OCI-M1 (cell line): ENCODE results near the gene TBC1D14.

ENCODE experiments used
- DNase-seq: peaks from one replicate; lab custom pipeline; 2025; lab: John Stamatoyannopoulos, UW

TBC1D14 gene

GRCh38 chr4:6929812-6930464, 20.3 kb downstream of the TBC1D14 start:
- DNase-seq = no peak

DNA sequence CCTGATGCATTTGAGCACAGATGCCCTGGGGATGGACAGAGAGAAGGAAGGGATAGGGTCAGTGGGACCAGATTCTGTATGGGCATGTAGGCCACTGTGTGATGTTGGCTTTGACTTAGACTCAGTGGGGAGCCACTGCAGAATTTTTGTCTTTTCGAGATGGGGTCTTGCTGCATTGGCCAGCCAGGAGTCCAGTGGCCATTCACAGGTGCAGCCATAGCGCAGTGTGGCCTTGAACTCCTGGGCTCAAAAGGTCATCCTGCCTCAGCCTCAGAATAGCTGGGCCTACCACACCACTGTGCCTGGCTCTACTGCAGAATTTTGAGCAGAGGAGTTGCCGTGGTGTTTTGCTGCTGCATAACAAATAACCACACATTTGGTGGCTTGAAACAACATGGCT, 22.8 kb downstream of the TBC1D14 start:
- DNase-seq = no peak

- DNase-seq = no peak
These were observed 23.3 kb downstream of the TBC1D14 start for GRCh38 chr4:6932918-6933317.

DNA sequence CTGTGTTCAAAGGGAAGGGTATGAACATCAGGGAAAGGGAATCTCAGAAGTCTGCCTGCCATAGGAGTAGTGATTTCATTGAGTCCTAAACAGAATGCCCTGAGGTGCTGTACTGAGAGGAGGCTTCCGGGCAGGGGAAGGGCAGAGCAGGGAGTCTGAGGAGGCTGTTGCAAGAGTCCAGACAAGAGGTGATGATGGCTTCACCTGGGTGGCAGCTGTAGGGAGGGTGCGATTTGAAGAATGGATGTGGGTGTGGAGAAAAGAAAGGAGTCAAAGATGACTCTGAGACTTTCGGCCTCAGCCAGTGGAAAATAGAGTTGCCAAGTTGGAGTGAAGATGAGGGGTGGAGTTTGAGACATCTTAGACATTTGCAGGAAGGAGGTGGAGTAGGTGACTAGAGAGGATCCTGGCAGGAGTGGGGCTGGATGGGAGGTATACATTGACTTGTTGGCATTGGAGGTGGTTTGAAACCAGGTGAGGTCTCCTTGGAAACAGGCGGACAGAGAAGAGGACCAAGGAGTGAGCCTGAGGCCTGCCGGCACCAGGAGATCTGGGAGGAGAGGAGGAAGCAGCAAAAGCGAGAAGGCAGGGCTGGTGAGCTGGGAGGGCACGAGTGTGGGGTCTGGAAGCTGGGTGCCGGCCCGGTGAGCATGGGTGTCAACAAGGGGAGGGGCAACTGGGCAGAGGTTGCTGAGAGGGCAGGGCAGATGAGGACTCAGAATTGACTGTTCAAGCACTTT, 24.2 kb downstream of the TBC1D14 start:
- DNase-seq = no peak

DNA sequence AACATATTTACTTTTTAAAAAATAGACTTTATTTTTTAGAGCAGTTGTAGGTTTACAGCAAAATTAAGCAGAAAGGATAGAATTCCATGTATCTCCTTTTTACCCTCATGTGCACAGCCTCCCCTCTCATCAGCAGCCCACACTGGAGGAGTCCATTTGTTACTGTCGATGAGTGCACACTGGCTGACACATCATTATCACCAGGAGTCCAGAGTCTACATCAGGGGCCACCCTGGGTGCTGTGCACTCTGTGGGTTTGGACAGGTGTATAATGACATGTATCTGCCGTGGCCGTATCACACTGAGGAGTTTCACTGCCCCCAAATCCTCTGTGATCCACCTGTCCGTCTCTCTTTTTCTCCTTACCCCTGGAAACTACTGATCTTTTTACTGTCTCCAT, 26.3 kb downstream of the TBC1D14 start:
- DNase-seq = no peak

DNA sequence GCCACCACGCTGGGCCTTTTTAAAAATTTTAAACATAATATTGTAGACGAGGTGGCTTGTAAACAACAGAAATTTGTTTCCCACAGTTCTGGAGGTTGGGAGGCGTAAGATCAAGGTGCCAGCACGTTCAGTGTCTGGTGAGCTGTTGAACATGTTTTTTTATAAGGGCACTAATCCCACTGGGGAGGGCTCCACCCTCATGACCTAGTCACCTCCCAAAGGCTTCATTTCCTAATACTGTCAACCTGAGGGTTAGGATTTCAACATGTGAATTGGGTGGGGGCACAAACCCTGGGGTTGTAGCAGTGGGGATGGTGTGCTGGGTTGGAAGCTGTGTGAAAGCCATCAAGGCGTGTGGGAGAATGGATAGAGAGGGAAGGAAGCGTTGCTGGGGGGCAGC, 27.6 kb downstream of the TBC1D14 start:
- no peak for DNase-seq

DNA sequence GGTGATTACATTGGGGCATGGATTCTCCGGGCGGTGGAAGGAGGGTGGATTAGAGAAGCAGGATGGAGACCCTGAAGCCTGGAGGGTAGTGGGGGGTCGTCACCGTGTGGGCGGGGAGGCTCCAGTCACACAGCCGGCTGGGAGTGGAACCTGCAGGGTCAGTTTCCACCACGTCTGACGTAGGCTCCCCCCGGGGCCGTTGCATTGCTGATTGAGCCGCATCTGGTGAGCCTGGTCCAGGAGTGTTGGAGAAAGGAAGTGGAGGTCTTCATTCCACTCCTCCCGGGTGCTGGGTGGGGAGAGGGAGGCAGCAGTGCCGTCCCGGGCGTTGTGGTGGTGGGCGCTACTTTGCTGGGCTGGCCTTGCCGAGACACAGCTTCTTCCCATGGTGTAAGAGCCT, 28.1 kb downstream of the TBC1D14 start:
- no peak for DNase-seq

DNA sequence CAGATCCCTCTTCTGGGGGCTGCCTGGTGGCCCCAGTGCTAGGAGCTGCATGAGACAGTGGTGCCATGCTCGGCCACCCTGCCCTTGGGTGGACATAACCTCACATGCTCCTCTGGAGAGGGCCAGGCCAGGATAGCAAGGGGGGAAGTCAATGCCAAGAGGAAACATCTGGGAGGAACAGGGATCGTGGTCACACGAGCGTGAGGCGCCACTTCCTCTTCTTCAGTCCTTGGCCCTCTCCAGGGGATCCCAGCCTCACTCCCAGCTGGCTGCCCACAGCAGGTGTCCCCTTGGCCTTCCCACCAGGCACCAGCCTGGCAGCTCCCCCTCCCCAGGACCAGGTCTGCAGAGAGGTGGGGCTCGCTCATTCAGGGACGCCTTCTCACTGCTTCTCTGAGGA, 28.6 kb downstream of the TBC1D14 start:
- no peak for DNase-seq

DNA sequence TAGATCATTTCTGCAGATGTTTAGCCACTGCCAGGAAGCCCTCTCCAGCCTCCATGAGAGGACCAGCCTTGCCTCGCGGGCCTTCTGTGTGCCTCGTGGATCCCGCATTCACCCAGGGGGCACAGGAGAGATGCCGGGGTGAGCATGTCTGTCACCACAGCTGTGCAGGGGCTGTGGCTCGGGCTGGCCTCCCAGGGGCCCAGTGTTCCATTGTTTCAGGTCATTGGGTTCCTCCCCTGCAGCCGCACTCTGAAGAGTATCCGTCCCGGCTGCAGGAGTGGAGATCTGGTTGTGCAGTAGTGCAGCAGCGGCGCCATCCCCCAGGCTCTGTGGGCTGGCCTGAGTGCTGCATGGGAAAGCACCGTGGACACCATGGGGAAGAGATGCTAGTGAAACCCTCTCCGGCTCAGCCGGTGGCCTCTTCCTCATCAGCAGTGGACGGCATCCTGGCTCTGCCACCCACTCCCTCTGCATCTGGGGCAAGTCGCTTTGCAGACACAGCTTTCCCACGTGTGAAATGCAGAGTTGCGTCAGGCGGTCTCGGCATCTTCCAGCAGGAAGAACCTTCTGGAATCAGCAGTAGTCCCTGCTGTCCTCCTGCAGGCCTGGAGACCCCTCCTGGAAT, 29.1 kb downstream of the TBC1D14 start:
- no peak for DNase-seq

GRCh38 chr4:6939761-6940743, 30.4 kb downstream of the TBC1D14 start:
- DNase-seq = no peak

DNA sequence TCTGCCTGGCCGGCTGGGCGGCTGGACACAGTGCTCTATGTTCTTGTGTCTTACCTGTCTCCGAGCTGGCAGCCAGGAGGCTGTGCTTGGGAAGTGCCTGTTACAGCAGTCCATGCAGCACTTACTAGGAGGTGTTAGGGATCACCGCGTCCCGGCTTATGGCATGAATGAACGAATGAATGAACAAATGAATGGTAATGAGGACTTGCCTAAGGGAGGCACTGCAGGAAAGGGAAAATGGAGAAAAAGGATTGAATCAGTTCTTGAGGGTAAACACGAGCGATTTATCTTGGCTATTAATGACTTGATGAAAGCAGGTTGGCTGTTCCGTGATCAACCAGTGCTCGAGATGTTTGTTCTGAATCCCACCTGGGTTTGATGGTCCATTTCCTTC, 31.1 kb downstream of the TBC1D14 start:
- no peak for DNase-seq

- peak; percentile 59 for DNase-seq
These were observed 32.2 kb downstream of the TBC1D14 start for GRCh38 chr4:6941796-6942195.

DNA sequence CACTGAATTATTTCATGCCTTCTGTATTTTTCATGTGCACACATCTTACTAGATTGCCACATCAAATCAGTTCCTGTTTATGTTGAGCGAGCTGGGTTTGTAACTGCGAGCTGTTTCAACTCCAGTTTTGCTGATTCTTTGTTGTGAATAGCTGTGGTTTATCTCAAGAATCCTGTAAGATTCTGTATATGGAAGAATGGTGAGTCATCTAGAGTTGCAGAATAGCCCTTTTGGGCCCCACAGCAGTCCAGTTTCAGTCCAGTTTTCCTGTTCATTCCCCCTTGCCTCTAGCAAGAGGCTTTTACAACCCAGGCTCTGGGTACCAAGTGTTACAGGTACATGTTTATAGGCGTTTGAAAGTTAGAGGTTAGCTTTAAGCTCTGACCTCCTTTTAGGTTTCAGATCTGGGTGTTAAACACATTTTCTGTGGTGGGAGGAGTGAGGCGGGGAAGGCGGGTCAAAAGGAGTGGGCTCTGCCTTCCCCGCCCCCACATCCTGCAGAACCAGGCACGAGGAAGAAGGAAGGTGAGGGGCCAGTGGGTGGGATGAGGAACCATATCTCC, 32.7 kb downstream of the TBC1D14 start:
- peak; percentile 84 for DNase-seq

- DNase-seq = no peak
These were observed 33.6 kb downstream of the TBC1D14 start for GRCh38 chr4:6943012-6943884.

GRCh38 chr4:6943885-6944225, 34.2 kb downstream of the TBC1D14 start:
- DNase-seq = no peak

DNA sequence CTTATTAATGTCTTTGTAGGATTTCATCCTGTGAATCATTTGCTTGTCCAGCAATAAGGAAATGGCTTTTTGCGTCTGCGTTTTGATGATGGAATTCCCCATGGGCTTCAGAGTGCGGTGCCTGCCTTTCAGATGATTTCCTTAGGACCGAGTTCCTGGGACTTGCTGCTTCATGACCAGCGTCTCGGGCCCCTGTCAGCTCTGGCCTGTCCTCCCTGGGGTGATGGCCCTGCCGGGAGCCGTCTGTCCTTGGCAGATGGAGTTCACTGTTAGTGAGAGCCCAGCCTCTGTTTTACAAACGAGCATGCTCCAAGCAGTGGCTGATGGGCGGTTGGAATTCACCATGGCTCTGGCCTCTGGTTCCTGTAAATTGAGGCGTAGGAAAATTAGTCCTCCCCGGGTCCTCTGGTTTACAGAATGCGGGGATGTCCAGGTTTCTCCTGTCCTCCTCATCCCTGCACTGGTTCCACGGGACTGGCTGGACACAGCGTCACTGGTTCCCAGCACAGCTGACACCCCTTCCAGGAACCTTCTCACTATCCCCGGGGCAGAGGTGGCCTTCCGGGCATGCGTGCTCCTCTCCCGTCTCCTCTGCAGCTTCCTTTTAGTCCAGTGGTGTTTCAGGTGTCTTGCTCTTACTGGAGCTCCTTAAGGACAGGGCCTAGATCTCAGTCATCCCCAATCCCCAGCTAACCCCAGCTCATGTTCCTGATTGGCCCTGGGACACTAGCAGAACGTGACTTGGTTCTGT, 34.9 kb downstream of the TBC1D14 start:
- DNase-seq = no peak

- DNase-seq = no peak
These were observed 35.4 kb downstream of the TBC1D14 start for GRCh38 chr4:6945052-6945409.

- no peak for DNase-seq
These were observed 36.9 kb downstream of the TBC1D14 start for GRCh38 chr4:6946497-6946896.

DNA sequence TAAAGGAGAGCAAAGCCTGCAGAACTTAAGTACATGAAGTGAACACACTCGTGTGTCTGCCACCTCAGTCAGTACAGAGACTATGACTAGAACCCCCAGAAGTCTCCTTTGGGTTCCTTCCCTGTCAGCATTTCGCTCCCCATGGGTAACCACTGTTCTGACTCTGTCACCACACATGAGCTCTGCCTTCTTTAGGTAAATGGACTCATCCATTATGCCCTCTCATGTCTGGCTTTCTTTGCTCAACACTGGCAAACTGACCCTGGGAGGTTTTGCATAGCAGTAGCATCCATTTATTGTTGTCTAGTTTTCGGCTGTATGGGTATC, 38.5 kb downstream of the TBC1D14 start:
- DNase-seq = no peak

- DNase-seq = peak; percentile 20
These were observed 42.3 kb downstream of the TBC1D14 start for GRCh38 chr4:6951880-6952381.
